Natural killer cell (primary cell): ENCODE data around the gene ISX. TPM values are rescaled to one million over a fixed set of nuclear protein-coding genes. Genes with fewer than 3 reads are reported as not detected.

Experiments used
- ATAC-seq, 3 donors: fragments of 150-1000 bp in 2 of 3; fragments of 200-7000 bp in 1 of 3; cut with Tn5 transposase; 1 replicate in 1 of 3; 2 replicates in 2 of 3; pipeline ENCODE4 v1.10.0; 2021; ENCODE audit warnings: mild to moderate bottlenecking in 2 of 3, moderate library complexity in 2 of 3
- DNase-seq, 2 donors: peaks; one replicate each; pipeline versions ENCODE4 v3.0.0 to v3.0.0-alpha.2; 2013 to 2021; ENCODE audit warnings: mixed read lengths in 1 of 2
- H3K27ac ChIP-seq: one replicate; pipeline ENCODE4 v1.5.1; 2013; ENCODE audit warnings: mild to moderate bottlenecking, low read length
- H3K27me3 ChIP-seq: one replicate; pipeline ENCODE4 v1.6.1; 2013; ENCODE audit warnings: low read length; ENCODE audit not compliant: control insufficient read depth, insufficient read depth
- H3K36me3 ChIP-seq: one replicate; pipeline ENCODE4 v1.6.1; 2013; ENCODE audit warnings: low read length; ENCODE audit not compliant: control insufficient read depth, insufficient read depth
- H3K4me1 ChIP-seq: one replicate; pipeline ENCODE4 v1.6.1; 2013; ENCODE audit warnings: low read length; ENCODE audit not compliant: control insufficient read depth, insufficient read depth
- H3K4me3 ChIP-seq: one replicate; pipeline ENCODE4 v1.5.1; 2013; ENCODE audit warnings: low read length
- H3K9me3 ChIP-seq: one replicate; pipeline ENCODE4 v1.6.1; 2013; ENCODE audit warnings: low read length; ENCODE audit not compliant: control insufficient read depth, insufficient read depth
- H3K27ac Mint-ChIP-seq, 2 donors: one replicate each; pipeline ENCODE4 v1.8.0; 2022; ENCODE audit warnings: mild to moderate bottlenecking in 2 of 2, mixed read lengths in 2 of 2, moderate library complexity in 1 of 2
- H3K27me3 Mint-ChIP-seq, 2 donors: one replicate each; pipeline ENCODE4 v1.8.0; 2022; ENCODE audit warnings: low read depth in 2 of 2, mixed read lengths in 2 of 2
- H3K36me3 Mint-ChIP-seq: one replicate; pipeline ENCODE4 v1.8.0; 2022; ENCODE audit warnings: mixed read lengths
- H3K4me1 Mint-ChIP-seq, 2 donors: one replicate each; pipeline ENCODE4 v1.8.0; 2022; ENCODE audit warnings: mixed read lengths in 2 of 2
- H3K4me3 Mint-ChIP-seq: one replicate; pipeline ENCODE4 v1.8.0; 2022; ENCODE audit warnings: mild to moderate bottlenecking, moderate library complexity, mixed read lengths
- H3K9me3 Mint-ChIP-seq, 2 donors: one replicate each; pipeline ENCODE4 v1.8.0; 2022; ENCODE audit warnings: mixed read lengths in 2 of 2
- CTCF ChIP-seq: fragments of 200-600 bp; IDR thresholded peaks from one replicate; pipeline ENCODE4 v1.8.0; 2022; ENCODE audit warnings: antibody characterized with exemption
- WGBS: methylation state at CpG from one replicate; pipeline ENCODE4 v1.1.7; 2013; ENCODE audit warnings: missing lambda C conversion rate; ENCODE audit not compliant: insufficient coverage; 5-methylcytosine and 5-hydroxymethylcytosine counted together
- intact Hi-C: fragments of 100-400 bp; cut with micrococcal nuclease; formaldehyde crosslinking; loops from one replicate; pipeline ENCODE4 v1.14.2; 2022
- total RNA-seq, 4 donors: library from RNA; stranded (reverse); fragments of 120-200 nt in 1 of 4; gene quantifications; one replicate each; pipeline versions ENCODE4 v1.2.3 to v1.2.4, GENCODE V29; 2013 to 2022

Gene ISX
- total RNA-seq = not detected
- total RNA-seq (2013) = not detected

GRCh38 chr22:35065796-35066218, at the start of gene ISX:
Gene ISX, plus strand, starts transcription at chr22:35066158. Its CDS starts 930 bp downstream, at chr22:35067088.
- Histone ChIP-seq H3K27me3 (no peaks in the 10 kb centered on the region), H3K27ac (no peak within 1 kb of the TSS), H3K4me1 (no peaks in the 10 kb centered on the region), H3K36me3 (no peaks in the 10 kb centered on the region), H3K9me3 (no peaks in the 10 kb centered on the region), H3K4me3 (no peak within 1 kb of the TSS)
- 93% methylated on average over 1 of the region's 1 CpG for WGBS
- no peak for ATAC-seq
- DNase-seq = no peak
- intact Hi-C loops = no loop called here
- no peak within 1 kb of the TSS for H3K27ac Mint-ChIP-seq
- TF ChIP-seq CTCF = no peak
- no peaks in the 10 kb centered on the region for H3K9me3 Mint-ChIP-seq
- H3K27me3 Mint-ChIP-seq = no peaks in the 10 kb centered on the region
- no peaks in the 10 kb centered on the region for H3K36me3 Mint-ChIP-seq
- H3K4me3 Mint-ChIP-seq = no peak within 1 kb of the TSS
- H3K4me1 Mint-ChIP-seq = no peaks in the 10 kb centered on the region

GRCh38 chr22:35016909-35017308, 49.0 kb upstream of the ISX start:
- Mint-ChIP-seq H3K36me3 (no peaks in the 10 kb centered on the region), H3K27ac (no peak overlapping the region), H3K27me3 (no peaks in the 10 kb centered on the region), H3K4me1 (no peaks in the 10 kb centered on the region), H3K4me3 (no peak overlapping the region), H3K9me3 (no peaks in the 10 kb centered on the region)
- Histone ChIP-seq H3K9me3 (no peaks in the 10 kb centered on the region), H3K27ac (no peak overlapping the region), H3K4me1 (no peaks in the 10 kb centered on the region), H3K4me3 (no peak overlapping the region), H3K36me3 (no peaks in the 10 kb centered on the region), H3K27me3 (no peaks in the 10 kb centered on the region)
- ATAC-seq (no peak), DNase-seq (no peak)
- intact Hi-C loops = no loop called here
- TF ChIP-seq CTCF = no peak
- 76% methylated on average over 6 of the region's 6 CpGs for WGBS

GRCh38 chr22:35018995-35019394, 47.0 kb upstream of the ISX start:
- H3K4me3 ChIP-seq = no peak overlapping the region
- no peak for ATAC-seq
- no peaks in the 10 kb centered on the region for H3K9me3 Mint-ChIP-seq
- peaks cover 0 to 1% of the 10 kb centered on the region in 2 donors for H3K4me1 Mint-ChIP-seq
- H3K4me3 Mint-ChIP-seq = no peak overlapping the region
- H3K36me3 Mint-ChIP-seq = no peaks in the 10 kb centered on the region
- no peak for DNase-seq
- no peak overlapping the region for H3K27ac Mint-ChIP-seq
- H3K27me3 ChIP-seq = no peaks in the 10 kb centered on the region
- 57% methylated on average over 1 of the region's 2 CpGs for WGBS
- H3K9me3 ChIP-seq = no peaks in the 10 kb centered on the region
- intact Hi-C loops = no loop called here
- H3K4me1 ChIP-seq = no peaks in the 10 kb centered on the region
- H3K27me3 Mint-ChIP-seq = peaks cover 1 to 2% of the 10 kb centered on the region in 2 donors
- H3K36me3 ChIP-seq = no peaks in the 10 kb centered on the region
- H3K27ac ChIP-seq = no peak overlapping the region
- no peak for TF ChIP-seq CTCF

GRCh38 chr22:35020517-35020916, 45.4 kb upstream of the ISX start:
- Histone ChIP-seq H3K27me3 (no peaks in the 10 kb centered on the region), H3K36me3 (no peaks in the 10 kb centered on the region), H3K27ac (no peak overlapping the region), H3K4me3 (no peak overlapping the region), H3K9me3 (no peaks in the 10 kb centered on the region), H3K4me1 (no peaks in the 10 kb centered on the region)
- Mint-ChIP-seq H3K4me1 (peaks cover 0 to 4% of the 10 kb centered on the region in 2 donors), H3K27ac (no peak overlapping the region), H3K9me3 (no peaks in the 10 kb centered on the region), H3K27me3 (peaks cover 6 to 7% of the 10 kb centered on the region in 2 donors), H3K36me3 (no peaks in the 10 kb centered on the region), H3K4me3 (no peak overlapping the region)
- DNase-seq (no peak), ATAC-seq (no peak)
- intact Hi-C loops = loop anchor here (10.0 kb wide), 1 partner anchor 1716 kb away; no protein-coding TSS in a partner anchor
- WGBS = 68% methylated on average over 2 of the region's 2 CpGs
- no peak for TF ChIP-seq CTCF
